Panc1 (cell line): ENCODE results near the gene SLAMF1. TPM values are rescaled to one million over a fixed set of nuclear protein-coding genes. Genes with fewer than 3 reads are reported as not detected.

ENCODE experiments used
- ATAC-seq: fragments of 200-7000 bp; cut with Tn5 transposase; 2 replicates; pipeline ENCODE4 v1.9.1; 2020; ENCODE audit warnings: mild to moderate bottlenecking, moderate library complexity
- BruUV-seq: library from RNA; stranded (reverse); fragments of 400-500 nt; replicated peaks from 2 replicates; lab custom pipeline; 2021; lab: Mats Ljungman, UMichigan
- CTCF ChIA-PET: fragments of 300-600 bp; sonication (Branson Sonifier 250); formaldehyde crosslinking; loops from one replicate; lab custom pipeline; 2022; ENCODE audit warnings: antibody characterized with exemption; lab: Charles Lee
- POLR2A ChIA-PET: fragments of 300-600 bp; sonication (Branson Sonifier 250); formaldehyde crosslinking; loops from one replicate; lab custom pipeline; 2022; ENCODE audit warnings: antibody characterized with exemption; lab: Charles Lee
- DNase-seq: peaks from one replicate; pipeline ENCODE4 v3.0.0-alpha.2; 2010; ENCODE audit warnings: low read depth, low spot score
- H3K27ac ChIP-seq: 2 replicates; pipeline ENCODE4 v1.5.1; 2011; ENCODE audit warnings: mild to moderate bottlenecking, low read length, inconsistent platforms
- H3K27me3 ChIP-seq: fragments of 200-500 bp; sonication (Bioruptor generic); 2 replicates; pipeline ENCODE4 v1.6.0; 2014; ENCODE audit warnings: low read length, inconsistent platforms; ENCODE audit not compliant: control insufficient read depth, insufficient read depth
- H3K36me3 ChIP-seq: fragments of 200-500 bp; sonication (Bioruptor generic); 2 replicates; pipeline ENCODE4 v1.5.1; 2014; ENCODE audit warnings: inconsistent platforms, mild to moderate bottlenecking, low read length, moderate library complexity; ENCODE audit not compliant: control insufficient read depth, insufficient read depth
- H3K4me1 ChIP-seq: 2 replicates; pipeline ENCODE4 v1.5.1; 2011; ENCODE audit warnings: inconsistent platforms, mild to moderate bottlenecking, low read length, moderate library complexity; ENCODE audit not compliant: control insufficient read depth, insufficient read depth
- H3K4me3 ChIP-seq, 2 experiments: 2 replicates each; pipeline ENCODE4 v1.5.1; 2011 to 2012; ENCODE audit warnings: low read depth in 2 of 2, low read length in 2 of 2, mild to moderate bottlenecking in 2 of 2, inconsistent platforms in 1 of 2, moderate library complexity in 1 of 2
- H3K9me3 ChIP-seq: fragments of 200-500 bp; sonication (Bioruptor generic); 2 replicates; pipeline ENCODE4 v1.5.1; 2014; ENCODE audit warnings: low read depth, mild to moderate bottlenecking, inconsistent platforms, low read length, moderate library complexity; ENCODE audit not compliant: control insufficient read depth, insufficient read depth
- CTCF ChIP-seq: fragments of 450-650 bp; IDR thresholded peaks from 2 replicates; pipeline ENCODE4 v1.5.1; 2017; ENCODE audit warnings: mild to moderate bottlenecking
- POLR2AphosphoS5 ChIP-seq: IDR thresholded peaks from 2 replicates; pipeline ENCODE4 v1.6.1; 2012; ENCODE audit warnings: mild to moderate bottlenecking, low read depth, low read length, moderate library complexity
- REST ChIP-seq, 2 experiments: IDR thresholded peaks; 2 replicates each; pipeline ENCODE4 v1.6.1; 2011 to 2012; ENCODE audit warnings: low read depth in 2 of 2, control low read depth in 1 of 2, low read length in 1 of 2, mild to moderate bottlenecking in 1 of 2, moderate library complexity in 1 of 2; ENCODE audit not compliant: insufficient read depth in 1 of 2
- SIN3A ChIP-seq: IDR thresholded peaks from 2 replicates; pipeline ENCODE4 v1.6.1; 2012; ENCODE audit warnings: low read depth, mild to moderate bottlenecking, low read length, moderate library complexity, borderline replicate concordance; ENCODE audit not compliant: insufficient read depth
- TCF7L2 ChIP-seq: IDR thresholded peaks from 2 replicates; pipeline ENCODE4 v1.6.1; 2011; ENCODE audit warnings: mild to moderate bottlenecking, low read depth, low read length, inconsistent platforms
- in situ Hi-C: cut with HindIII; loops from 2 replicates; pipeline ENCODE4 v1.10.0; 2016; ENCODE audit warnings: low sequenced_read_pairs, low pct_unique_long_range_greater_than_20kb
- intact Hi-C: fragments of 100-400 bp; cut with micrococcal nuclease; formaldehyde crosslinking; loops from one replicate; pipeline ENCODE4 v1.10.0; 2022; ENCODE audit not compliant: unreplicated experiment
- total RNA-seq: library from RNA; stranded (reverse); gene quantifications from one replicate; pipeline ENCODE4 v1.2.1, GENCODE V29; 2021; ENCODE audit not compliant: unreplicated experiment

SLAMF1 gene
- total RNA-seq, 1 experiment from 2014 or later: not detected

DNA sequence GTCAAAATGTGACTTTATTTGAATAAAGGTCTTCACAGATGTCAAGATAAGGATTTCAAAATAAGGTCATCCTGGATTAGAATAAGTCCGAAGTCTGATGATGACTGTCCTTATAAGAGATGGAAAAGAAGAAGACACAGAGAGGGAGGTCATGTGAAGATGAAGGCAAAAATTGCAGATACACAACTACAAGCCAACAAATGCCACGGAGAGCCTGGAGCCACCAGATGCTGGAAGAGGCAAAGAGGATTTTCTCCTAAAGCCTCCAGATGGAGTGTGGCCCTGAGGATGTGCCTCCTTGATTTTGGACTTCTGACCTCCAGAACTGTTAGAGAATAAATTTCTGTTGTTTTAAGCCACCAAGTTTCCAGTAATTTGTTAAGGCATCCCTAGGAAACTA, 31.2 kb downstream of the SLAMF1 start:
- intact Hi-C loops (no loop called here), in situ Hi-C loops (no loop called here)
- ChIA-PET CTCF (no interaction called here), POLR2A (no interaction called here)
- TF ChIP-seq SIN3A: no peak
- no peak for TF ChIP-seq REST (IDR thresholded peaks at IDR 0.05; ENCODE audit: insufficient read depth in 1 of 2, low read depth in 2 of 2, low read length in 1 of 2)
- no peak for TF ChIP-seq POLR2AphosphoS5
- TF ChIP-seq TCF7L2: no peak
- TF ChIP-seq CTCF: no peak
- Histone ChIP-seq H3K4me3 (no peak overlapping the region), H3K36me3 (no peaks in the 10 kb centered on the region), H3K27ac (no peak overlapping the region), H3K27me3 (peaks cover 10% of the 10 kb centered on the region), H3K4me1 (no peaks in the 10 kb centered on the region), H3K9me3 (no peaks in the 10 kb centered on the region)
- ATAC-seq: no peak
- no peak for DNase-seq
- BruUV-seq: no TSS peak

DNA sequence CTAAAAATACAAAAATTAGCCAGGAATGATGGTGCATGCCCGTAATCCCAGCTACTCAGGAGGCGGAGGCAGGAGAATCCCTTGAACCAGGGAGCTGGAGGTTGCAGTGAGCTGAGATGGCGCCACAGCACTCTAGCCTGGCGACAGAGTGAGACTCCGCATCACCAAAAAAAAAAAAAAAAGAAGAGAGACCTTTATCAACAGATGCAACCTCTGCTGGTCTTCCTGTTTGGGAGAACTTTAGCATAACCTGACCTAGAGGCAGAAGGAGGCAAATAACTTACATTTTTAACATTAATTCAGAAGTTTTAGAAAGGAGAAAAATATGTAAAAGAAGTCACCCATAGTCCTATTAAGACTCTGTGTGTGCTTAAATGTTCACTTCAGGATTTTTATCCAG, 32.4 kb downstream of the SLAMF1 start:
- ATAC-seq (no peak), DNase-seq (no peak)
- H3K4me1 ChIP-seq: no peaks in the 10 kb centered on the region
- in situ Hi-C loops (no loop called here), intact Hi-C loops (no loop called here)
- no peaks in the 10 kb centered on the region for H3K36me3 ChIP-seq
- H3K27me3 ChIP-seq: peaks cover 9% of the 10 kb centered on the region
- H3K9me3 ChIP-seq: no peaks in the 10 kb centered on the region
- H3K4me3 ChIP-seq: no peak overlapping the region
- BruUV-seq: no TSS peak
- ChIA-PET POLR2A (no interaction called here), CTCF (no interaction called here)
- no peak overlapping the region for H3K27ac ChIP-seq
- TF ChIP-seq TCF7L2 (no peak), REST (IDR thresholded peaks at IDR 0.05; ENCODE audit: insufficient read depth in 1 of 2, low read depth in 2 of 2, low read length in 1 of 2) (no peak), POLR2AphosphoS5 (no peak), CTCF (no peak), SIN3A (no peak)
